ENCODE measurements around the gene C22orf23. TPM values are rescaled to one million over a fixed set of nuclear protein-coding genes. Genes with fewer than 3 reads are reported as not detected.
"Not testable (repeated sequence)": the region's sequence is repeated elsewhere in the genome, so short reads cannot be mapped to it uniquely, and the experiment has no call there.

C22orf23 gene
- total RNA-seq, 1 donor from 2014 or later: not detected

GRCh38 chr22:37953062-37953436 lies 352 bp downstream of the C22orf23 start:
- intact Hi-C loops (cut with DNase I): no loop called here
- Histone ChIP-seq H3K9me3 (no peaks in the 10 kb centered on the region), H3K4me3 (peak overlapping the region; percentile 96), H3K4me1 (peaks cover 15% of the 10 kb centered on the region), H3K27ac (peak overlapping the region; percentile 80), H3K36me3 (peaks cover 16% of the 10 kb centered on the region), H3K27me3 (no peaks in the 10 kb centered on the region)
- no peak for DNase-seq
- no peak for TF ChIP-seq CTCF (IDR thresholded peaks at IDR 0.05)
- ATAC-seq: no peak

- H3K4me3 ChIP-seq: peak overlapping the region; percentile 96
- H3K27ac ChIP-seq; intact Hi-C loops (cut with DNase I); ATAC-seq; H3K27me3 ChIP-seq; H3K9me3 ChIP-seq; DNase-seq: not testable (repeated sequence)
- H3K4me1 ChIP-seq: peaks cover 15% of the 10 kb centered on the region
- H3K36me3 ChIP-seq: peaks cover 12% of the 10 kb centered on the region
Measured at GRCh38 chr22:37952629-37953028, 772 bp downstream of the C22orf23 start.

GRCh38 chr22:37951305-37951704 lies 2.1 kb downstream of the C22orf23 start:
- no peak for TF ChIP-seq CTCF (IDR thresholded peaks at IDR 0.05)
- Histone ChIP-seq H3K4me1 (peaks cover 15% of the 10 kb centered on the region), H3K36me3 (no peaks in the 10 kb centered on the region), H3K27ac (no peak overlapping the region), H3K27me3 (no peaks in the 10 kb centered on the region), H3K9me3 (no peaks in the 10 kb centered on the region), H3K4me3 (no peak overlapping the region)
- intact Hi-C loops (cut with DNase I): no loop called here
- ATAC-seq (no peak), DNase-seq (no peak)

GRCh38 chr22:37947142-37947795 lies 6.1 kb downstream of the C22orf23 start:
- H3K27ac ChIP-seq; H3K36me3 ChIP-seq; intact Hi-C loops (cut with DNase I); DNase-seq; ATAC-seq; H3K4me3 ChIP-seq; H3K4me1 ChIP-seq; H3K27me3 ChIP-seq; H3K9me3 ChIP-seq: not testable (repeated sequence)

- intact Hi-C loops (cut with DNase I); DNase-seq; ATAC-seq; H3K4me1 ChIP-seq; H3K27ac ChIP-seq; H3K9me3 ChIP-seq; H3K27me3 ChIP-seq; H3K4me3 ChIP-seq: not testable (repeated sequence)
- H3K36me3 ChIP-seq: peaks cover 20% of the 10 kb centered on the region
Measured at GRCh38 chr22:37944423-37944822, 9.0 kb downstream of the C22orf23 start.

- peak; percentile 18 for ATAC-seq
Measured at GRCh38 chr22:37943825-37944198, 9.6 kb downstream of the C22orf23 start.

More at GRCh38 chr22:37943825-37944198, 9.6 kb downstream of the C22orf23 start:
- H3K9me3 ChIP-seq: no peaks in the 10 kb centered on the region
- peaks cover 26% of the 10 kb centered on the region for H3K36me3 ChIP-seq
- H3K4me3 ChIP-seq: no peak overlapping the region
- intact Hi-C loops (cut with DNase I): no loop called here
- no peak for TF ChIP-seq CTCF (IDR thresholded peaks at IDR 0.05)
- no peaks in the 10 kb centered on the region for H3K4me1 ChIP-seq
- H3K27me3 ChIP-seq: no peaks in the 10 kb centered on the region
- no peak overlapping the region for H3K27ac ChIP-seq
- DNase-seq: no peak

All from upper lobe of right lung (tissue), 1 donor.